Stimulated activated CD8-positive, alpha-beta memory T cell treated with anti-CD3 and anti-CD28 coated beads, Interleukin-4, amount 100 ng/mL, for 24 hours (primary cell): ENCODE measurements around the gene AMY1C.
"Not testable (repeated sequence)": the region's sequence is repeated elsewhere in the genome, so short reads cannot be mapped to it uniquely, and the experiment has no call there.

Experiments used
- DNase-seq: peaks from one replicate; pipeline ENCODE4 v3.0.0-alpha.2; 2020; ENCODE audit warnings: low read depth

Gene AMY1C

GRCh38 chr1:103749598-103749997 is at the start of gene AMY1C:
Gene AMY1C, plus strand, starts transcription at chr1:103749898. Its CDS starts 572 bp downstream, at chr1:103750470.
- not testable (repeated sequence) for DNase-seq

- DNase-seq, result not testable (repeated sequence)
Observed at GRCh38 chr1:103700669-103701068, 49.0 kb upstream of the AMY1C start.

- not testable (repeated sequence) for DNase-seq
Observed at GRCh38 chr1:103701256-103701655, 48.4 kb upstream of the AMY1C start.

GRCh38 chr1:103707670-103708069 is 42.0 kb upstream of the AMY1C start:
- not testable (repeated sequence) for DNase-seq

GRCh38 chr1:103710381-103710780 is 39.3 kb upstream of the AMY1C start:
- DNase-seq, result not testable (repeated sequence)

GRCh38 chr1:103717404-103717803 is 32.3 kb upstream of the AMY1C start:
- not testable (repeated sequence) for DNase-seq

GRCh38 chr1:103721473-103721872 is 28.2 kb upstream of the AMY1C start:
- DNase-seq, result not testable (repeated sequence)

GRCh38 chr1:103735334-103735733 is 14.4 kb upstream of the AMY1C start:
- DNase-seq, result not testable (repeated sequence)

- not testable (repeated sequence) for DNase-seq
Observed at GRCh38 chr1:103738031-103738430, 11.7 kb upstream of the AMY1C start.

- DNase-seq, result not testable (repeated sequence)
Observed at GRCh38 chr1:103744449-103744848, 5.2 kb upstream of the AMY1C start.

- DNase-seq, result not testable (repeated sequence)
Observed at GRCh38 chr1:103745040-103745439, 4.7 kb upstream of the AMY1C start.

GRCh38 chr1:103748273-103748672 is 1.4 kb upstream of the AMY1C start:
- DNase-seq, result not testable (repeated sequence)

GRCh38 chr1:103761896-103762295 is 12.2 kb downstream of the AMY1C start:
- DNase-seq, result no peak

GRCh38 chr1:103779932-103780331 is 30.2 kb downstream of the AMY1C start:
- DNase-seq, result no peak

- no peak for DNase-seq
Observed at GRCh38 chr1:103783944-103784377, 34.3 kb downstream of the AMY1C start.

- no peak for DNase-seq
Observed at GRCh38 chr1:103788377-103788776, 38.7 kb downstream of the AMY1C start.

- DNase-seq, result no peak
Observed at GRCh38 chr1:103790172-103790571, 40.5 kb downstream of the AMY1C start.
